Mesenchymal stem cell (in vitro differentiated cells and primary cell): ENCODE data around the gene TRIM69.

Experiments used
- DNase-seq: peaks from one replicate; pipeline ENCODE4 v3.0.0-alpha.2; 2013
- H2AFZ ChIP-seq: one replicate; pipeline ENCODE4 v1.6.1; 2013; ENCODE audit warnings: low read depth, mild to moderate bottlenecking, control low read depth, inconsistent platforms, low read length, moderate library complexity
- H2AK5ac ChIP-seq: 2 replicates; pipeline ENCODE4 v1.6.1; 2013; ENCODE audit warnings: low read length, moderate library complexity, mild to moderate bottlenecking, inconsistent platforms; ENCODE audit not compliant: severe bottlenecking
- H2BK120ac ChIP-seq: one replicate; pipeline ENCODE4 v1.6.1; 2013; ENCODE audit warnings: low read depth, mild to moderate bottlenecking, inconsistent platforms, low read length, moderate library complexity
- H2BK12ac ChIP-seq, 2 experiments: one replicate each; pipeline ENCODE4 v1.6.1; 2013; ENCODE audit warnings: inconsistent platforms in 2 of 2, low read length in 2 of 2, mild to moderate bottlenecking in 2 of 2, moderate library complexity in 2 of 2, control low read depth in 1 of 2
- H2BK15ac ChIP-seq: one replicate; pipeline ENCODE4 v1.6.1; 2013; ENCODE audit warnings: mild to moderate bottlenecking, low read depth, inconsistent platforms; ENCODE audit not compliant: poor library complexity, severe bottlenecking
- H2BK5ac ChIP-seq: 2 replicates; pipeline ENCODE4 v1.6.1; 2013; ENCODE audit warnings: low read depth, mild to moderate bottlenecking, low read length, control low read depth, inconsistent platforms; ENCODE audit not compliant: poor library complexity, severe bottlenecking
- H3K14ac ChIP-seq, 2 experiments: one replicate each; pipeline ENCODE4 v1.6.1; 2013; ENCODE audit warnings: inconsistent platforms in 2 of 2, low read length in 2 of 2, control low read depth in 1 of 2, mild to moderate bottlenecking in 1 of 2, moderate library complexity in 1 of 2
- H3K18ac ChIP-seq, 2 experiments: one replicate each; pipeline ENCODE4 v1.6.1; 2013; ENCODE audit warnings: inconsistent platforms in 2 of 2, low read length in 2 of 2, control low read depth in 1 of 2, low read depth in 1 of 2, mild to moderate bottlenecking in 1 of 2
- H3K23ac ChIP-seq, 2 experiments: one replicate each; pipeline ENCODE4 v1.6.1; 2013; ENCODE audit warnings: inconsistent platforms in 2 of 2, low read length in 2 of 2, mild to moderate bottlenecking in 2 of 2, moderate library complexity in 2 of 2, control low read depth in 1 of 2
- H3K27ac ChIP-seq: 2 replicates; pipeline ENCODE4 v1.5.1; 2013; ENCODE audit warnings: mild to moderate bottlenecking, moderate library complexity, low read length, control low read depth, inconsistent platforms; ENCODE audit not compliant: poor library complexity, severe bottlenecking
- H3K27me3 ChIP-seq, 2 experiments: 2 replicates each; pipeline versions ENCODE4 v1.6.1 to v1.7.0; 2013; ENCODE audit warnings: low read length in 2 of 2, mild to moderate bottlenecking in 2 of 2, moderate library complexity in 2 of 2, control low read depth in 1 of 2, inconsistent platforms in 1 of 2; ENCODE audit not compliant: control insufficient read depth in 1 of 2, insufficient read depth in 1 of 2
- H3K36me3 ChIP-seq, 2 experiments: 2 replicates each; pipeline versions ENCODE4 v1.6.1 to v1.7.0; 2013; ENCODE audit warnings: low read length in 2 of 2, control low read depth in 1 of 2, inconsistent platforms in 1 of 2, low read depth in 1 of 2, mild to moderate bottlenecking in 1 of 2; ENCODE audit not compliant: insufficient read depth in 2 of 2, control insufficient read depth in 1 of 2
- H3K4ac ChIP-seq, 2 experiments: one replicate each; pipeline ENCODE4 v1.6.1; 2013; ENCODE audit warnings: inconsistent platforms in 2 of 2, low read length in 2 of 2, mild to moderate bottlenecking in 2 of 2, moderate library complexity in 2 of 2, control low read depth in 1 of 2, low read depth in 1 of 2
- H3K4me1 ChIP-seq: 2 replicates; pipeline ENCODE4 v1.6.1; 2013; ENCODE audit warnings: low read depth, low read length, control low read depth; ENCODE audit not compliant: control insufficient read depth, insufficient read depth
- H3K4me2 ChIP-seq: 2 replicates; pipeline ENCODE4 v1.6.1; 2013; ENCODE audit warnings: low read length, mild to moderate bottlenecking, inconsistent platforms; ENCODE audit not compliant: poor library complexity, severe bottlenecking
- H3K4me3 ChIP-seq, 2 experiments: 2 replicates each; pipeline versions ENCODE4 v1.5.1 to v1.7.0; 2013; ENCODE audit warnings: low read length in 2 of 2, mild to moderate bottlenecking in 2 of 2, control low read depth in 1 of 2, low read depth in 1 of 2; ENCODE audit not compliant: insufficient read depth in 1 of 2
- H3K79me1 ChIP-seq: replicated peaks from 2 replicates; pipeline ENCODE4 v1.6.1; 2013; ENCODE audit warnings: mild to moderate bottlenecking, control low read depth, low read length, inconsistent platforms; ENCODE audit not compliant: poor library complexity, severe bottlenecking
- H3K9ac ChIP-seq: 2 replicates; pipeline ENCODE4 v1.7.0; 2013; ENCODE audit warnings: mild to moderate bottlenecking, low read length, moderate library complexity
- H3K9me3 ChIP-seq: 2 replicates; pipeline ENCODE4 v1.7.0; 2013; ENCODE audit warnings: mild to moderate bottlenecking, low read length; ENCODE audit not compliant: control insufficient read depth
- H4K8ac ChIP-seq: one replicate; pipeline ENCODE4 v1.6.1; 2013; ENCODE audit warnings: inconsistent platforms, mild to moderate bottlenecking, low read length, moderate library complexity
- H4K91ac ChIP-seq: one replicate; pipeline ENCODE4 v1.6.1; 2013; ENCODE audit warnings: mild to moderate bottlenecking, low read length, inconsistent platforms
- WGBS: methylation state at CpG from one replicate; pipeline ENCODE4 v1.1.7; 2013; ENCODE audit warnings: mixed read lengths; 5-methylcytosine and 5-hydroxymethylcytosine counted together

TRIM69 gene

GRCh38 chr15:44753345-44753744, 17.0 kb downstream of the TRIM69 start:
- Histone ChIP-seq H3K23ac (no peak overlapping the region), H4K91ac (no peak overlapping the region), H2BK12ac (no peak overlapping the region), H3K4me3 (no peak overlapping the region), H2BK15ac (no peak overlapping the region), H3K4me2 (no peak overlapping the region), H3K36me3 (peaks cover 0 to 4% of the 10 kb centered on the region in 2 experiments), H4K8ac (no peak overlapping the region), H3K18ac (no peak overlapping the region), H3K14ac (no peak overlapping the region), H3K27me3 (peaks cover 0 to 23% of the 10 kb centered on the region in 2 experiments), H2AFZ (no peak overlapping the region), H2BK5ac (no peak overlapping the region), H3K4ac (no peak overlapping the region), H3K9me3 (peaks cover 22% of the 10 kb centered on the region), H2BK120ac (no peak overlapping the region), H3K9ac (no peak overlapping the region), H3K79me1 (no peaks in the 10 kb centered on the region), H2AK5ac (no peak overlapping the region), H3K4me1 (no peaks in the 10 kb centered on the region), H3K27ac (no peak overlapping the region)
- no peak for DNase-seq
- WGBS, result no CpG with 5 or more reads among the region's 1 CpG

GRCh38 chr15:44763187-44763586, 26.9 kb downstream of the TRIM69 start:
- Histone ChIP-seq H3K27me3 (peaks cover 0 to 10% of the 10 kb centered on the region in 2 experiments), H3K27ac (no peak overlapping the region), H4K8ac (no peak overlapping the region), H3K9ac (no peak overlapping the region), H2AK5ac (no peak overlapping the region), H2BK12ac (no peak overlapping the region), H3K79me1 (no peaks in the 10 kb centered on the region), H2AFZ (no peak overlapping the region), H3K9me3 (no peaks in the 10 kb centered on the region), H3K36me3 (peaks cover 0 to 5% of the 10 kb centered on the region in 2 experiments), H2BK120ac (no peak overlapping the region), H3K4me3 (no peak overlapping the region), H3K23ac (no peak overlapping the region), H2BK5ac (no peak overlapping the region), H3K18ac (no peak overlapping the region), H3K4ac (no peak overlapping the region), H4K91ac (no peak overlapping the region), H3K4me2 (no peak overlapping the region), H3K4me1 (no peaks in the 10 kb centered on the region), H3K14ac (no peak overlapping the region), H2BK15ac (no peak overlapping the region)
- no peak for DNase-seq
- WGBS, result 93% methylated on average over 2 of the region's 2 CpGs

- Histone ChIP-seq H3K18ac (no peak overlapping the region), H3K27me3 (peaks cover 0 to 4% of the 10 kb centered on the region in 2 experiments), H3K4ac (no peak overlapping the region), H2BK12ac (no peak overlapping the region), H4K91ac (no peak overlapping the region), H3K36me3 (peaks cover 0 to 5% of the 10 kb centered on the region in 2 experiments), H4K8ac (no peak overlapping the region), H3K79me1 (no peaks in the 10 kb centered on the region), H2BK5ac (no peak overlapping the region), H3K9ac (no peak overlapping the region), H3K27ac (no peak overlapping the region), H2BK15ac (no peak overlapping the region), H3K4me1 (no peaks in the 10 kb centered on the region), H2BK120ac (no peak overlapping the region), H2AK5ac (no peak overlapping the region), H3K23ac (no peak overlapping the region), H3K4me3 (no peak overlapping the region), H2AFZ (no peak overlapping the region), H3K4me2 (no peak overlapping the region), H3K9me3 (no peaks in the 10 kb centered on the region), H3K14ac (no peak overlapping the region)
- DNase-seq, result no peak
- 60% methylated on average over 3 of the region's 3 CpGs for WGBS
Observed at GRCh38 chr15:44763848-44764247, 27.5 kb downstream of the TRIM69 start.

- Histone ChIP-seq H4K91ac (no peak overlapping the region), H3K18ac (no peak overlapping the region), H3K4ac (no peak overlapping the region), H2BK15ac (no peak overlapping the region), H3K4me2 (no peak overlapping the region), H2AFZ (no peak overlapping the region), H2BK120ac (no peak overlapping the region), H2AK5ac (no peak overlapping the region), H2BK12ac (no peak overlapping the region), H4K8ac (no peak overlapping the region), H3K14ac (no peak overlapping the region), H3K79me1 (no peaks in the 10 kb centered on the region), H3K23ac (no peak overlapping the region), H3K4me1 (no peaks in the 10 kb centered on the region), H3K27ac (no peak overlapping the region), H3K27me3 (peaks cover 0 to 4% of the 10 kb centered on the region in 2 experiments), H3K9ac (no peak overlapping the region), H3K4me3 (no peak overlapping the region), H3K9me3 (no peaks in the 10 kb centered on the region), H2BK5ac (no peak overlapping the region), H3K36me3 (peaks cover 0 to 5% of the 10 kb centered on the region in 2 experiments)
- no peak for DNase-seq
- 43% methylated on average over 2 of the region's 3 CpGs for WGBS
Observed at GRCh38 chr15:44765036-44765435, 28.7 kb downstream of the TRIM69 start.
